Liver (tissue), 3 donors: ENCODE results near the gene SLC24A2.

Experiments used
- CTCF ChIP-seq: fragments of 150-350 bp; IDR thresholded peaks from 2 replicates; pipeline ENCODE4 v1.5.1; 2017; ENCODE audit warnings: improper control_type of control experiment, low read depth, low read length; ENCODE audit not compliant: missing input control
- EGR1 ChIP-seq, 2 donors: IDR thresholded peaks; 2 replicates each; pipeline ENCODE4 v1.6.1; 2016 to 2018; ENCODE audit warnings: antibody characterized with exemption in 2 of 2, low read depth in 2 of 2
- FOXA1 ChIP-seq: IDR thresholded peaks from 2 replicates; pipeline ENCODE4 v1.6.1; 2016; ENCODE audit warnings: antibody characterized with exemption
- FOXA2 ChIP-seq: IDR thresholded peaks from 2 replicates; pipeline ENCODE4 v1.6.1; 2016; ENCODE audit warnings: antibody characterized with exemption
- GABPA ChIP-seq, 2 donors: IDR thresholded peaks in 1 of 2; conservative IDR thresholded peaks in 1 of 2; 2 replicates each; pipeline ENCODE4 v1.6.1; 2016; ENCODE audit warnings: antibody characterized with exemption in 2 of 2, mild to moderate bottlenecking in 1 of 2, moderate library complexity in 1 of 2
- HNF4G ChIP-seq: IDR thresholded peaks from 2 replicates; pipeline ENCODE4 v1.6.1; 2016; ENCODE audit warnings: antibody characterized with exemption
- JUND ChIP-seq, 2 donors: IDR thresholded peaks; 2 replicates each; pipeline ENCODE4 v1.6.1; 2016; ENCODE audit warnings: antibody characterized with exemption in 2 of 2
- NR2F2 ChIP-seq: IDR thresholded peaks from 2 replicates; pipeline ENCODE4 v1.6.1; 2016; ENCODE audit warnings: antibody characterized with exemption
- REST ChIP-seq: IDR thresholded peaks from 2 replicates; pipeline ENCODE4 v1.6.1; 2016; ENCODE audit warnings: antibody characterized with exemption, mild to moderate bottlenecking
- SP1 ChIP-seq: IDR thresholded peaks from 2 replicates; pipeline ENCODE4 v1.6.1; 2018; ENCODE audit warnings: antibody characterized with exemption, mild to moderate bottlenecking
- TAF1 ChIP-seq: conservative IDR thresholded peaks from 2 replicates; pipeline ENCODE4 v1.6.1; 2016; ENCODE audit warnings: antibody characterized with exemption, mild to moderate bottlenecking
- YY1 ChIP-seq: IDR thresholded peaks from 2 replicates; pipeline ENCODE4 v1.6.1; 2016; ENCODE audit warnings: antibody characterized with exemption, mild to moderate bottlenecking
- ZBTB33 ChIP-seq: IDR thresholded peaks from 2 replicates; pipeline ENCODE4 v1.6.1; 2016; ENCODE audit warnings: antibody characterized with exemption
- TF ChIP-seq, protein P1 (sequence below): IDR thresholded peaks from 2 replicates; pipeline ENCODE4 v1.6.1; 2016; ENCODE audit warnings: antibody characterized with exemption
- donor health status: healthy.
- donor health status: healthy.

- no peak for TF ChIP-seq REST
- no peak for TF ChIP-seq TAF1
- TF ChIP-seq FOXA2, result no peak
- TF ChIP-seq CTCF, result no peak
- TF ChIP-seq YY1, result no peak
- TF ChIP-seq EGR1 (IDR thresholded peaks at IDR 0.05; ENCODE audit: low read depth in 2 of 2), result no peak
- TF ChIP-seq, protein P1, sequence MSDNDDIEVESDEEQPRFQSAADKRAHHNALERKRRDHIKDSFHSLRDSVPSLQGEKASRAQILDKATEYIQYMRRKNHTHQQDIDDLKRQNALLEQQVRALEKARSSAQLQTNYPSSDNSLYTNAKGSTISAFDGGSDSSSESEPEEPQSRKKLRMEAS, result no peak
- no peak for TF ChIP-seq SP1
- no peak for TF ChIP-seq ZBTB33
- no peak for TF ChIP-seq JUND (IDR thresholded peaks at IDR 0.05)
- no peak for TF ChIP-seq NR2F2
- TF ChIP-seq HNF4G, result no peak
- TF ChIP-seq GABPA (IDR thresholded peaks at IDR 0.05 in 1 of 2, conservative IDR thresholded peaks at IDR 0.05 in 1 of 2), result no peak
- TF ChIP-seq FOXA1, result no peak
Measured at GRCh38 chr9:19788152-19788551, 685 bp downstream of the SLC24A2 start.
